GM08714 (cell line): ENCODE data around the gene ZBTB12.
A peak's percentile ranks its signal among the peaks of the same experiment; 100 is the strongest.
"Not testable (repeated sequence)": the region's sequence is repeated elsewhere in the genome, so short reads cannot be mapped to it uniquely, and the experiment has no call there.

ENCODE experiments used
- H3K4me3 ChIP-seq: fragments of 200-500 bp; sonication (Bioruptor generic); 2 replicates; pipeline ENCODE4 v1.5.1; 2014; ENCODE audit warnings: mild to moderate bottlenecking, low read length, inconsistent platforms
- ZNF274 ChIP-seq: IDR thresholded peaks from 2 replicates; pipeline ENCODE4 v1.6.1; 2012; ENCODE audit warnings: mild to moderate bottlenecking, low read depth, low read length

ZBTB12 gene

DNA sequence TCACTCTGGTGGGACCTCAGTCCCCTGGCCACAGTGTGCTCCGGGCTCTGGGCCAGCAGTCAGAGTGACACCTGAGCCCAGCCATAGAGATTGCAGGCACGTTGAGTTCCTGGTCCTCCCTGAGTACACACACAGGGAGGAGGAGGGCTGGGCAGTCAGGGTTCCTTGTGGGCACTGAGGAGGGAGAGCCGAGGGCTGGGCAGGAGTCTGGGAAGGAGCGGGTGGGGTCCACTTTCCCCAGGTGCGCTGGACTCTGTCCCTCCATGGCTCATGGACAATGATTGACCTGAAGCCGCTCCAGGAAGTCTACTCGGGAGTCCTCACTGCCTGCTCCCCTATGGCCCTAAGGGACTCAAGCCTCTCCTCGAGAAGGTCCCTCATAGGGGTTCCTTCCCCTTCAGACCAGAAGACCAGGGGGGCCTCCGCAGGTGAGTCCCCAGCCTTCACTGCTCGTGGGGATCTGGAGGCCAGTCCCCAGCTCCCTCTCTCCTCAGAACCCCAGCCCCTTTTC is 24.2 kb downstream of the ZBTB12 start:
- H3K4me3 ChIP-seq = no peak overlapping the region
- no peak for TF ChIP-seq ZNF274

DNA sequence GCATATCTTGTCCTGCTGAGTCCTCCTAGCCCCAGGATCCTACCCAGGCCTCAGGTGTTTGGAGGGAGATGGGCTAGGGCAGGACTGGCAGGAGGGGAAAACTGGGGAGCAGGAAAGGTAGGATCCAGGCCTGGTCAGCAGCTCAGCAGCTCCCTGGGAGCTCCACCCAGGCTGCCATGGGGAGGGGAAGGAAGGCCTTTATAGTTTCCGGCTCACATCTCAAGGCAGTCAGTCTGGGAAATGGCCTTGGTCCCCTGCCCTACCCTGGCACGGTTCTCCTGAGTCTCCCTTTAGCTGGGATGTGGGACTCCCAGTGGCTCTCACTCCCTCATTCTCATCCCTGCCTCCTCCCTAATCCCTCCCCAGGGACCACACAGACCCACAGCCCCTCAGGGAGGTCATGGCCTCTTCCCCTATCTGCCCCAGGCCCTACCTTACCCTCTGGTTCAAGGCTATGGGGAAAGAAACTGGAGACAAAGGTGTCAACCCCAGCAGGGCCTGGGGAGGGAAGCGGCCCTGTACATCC is 24.7 kb downstream of the ZBTB12 start:
- H3K4me3 ChIP-seq = no peak overlapping the region
- no peak for TF ChIP-seq ZNF274

DNA sequence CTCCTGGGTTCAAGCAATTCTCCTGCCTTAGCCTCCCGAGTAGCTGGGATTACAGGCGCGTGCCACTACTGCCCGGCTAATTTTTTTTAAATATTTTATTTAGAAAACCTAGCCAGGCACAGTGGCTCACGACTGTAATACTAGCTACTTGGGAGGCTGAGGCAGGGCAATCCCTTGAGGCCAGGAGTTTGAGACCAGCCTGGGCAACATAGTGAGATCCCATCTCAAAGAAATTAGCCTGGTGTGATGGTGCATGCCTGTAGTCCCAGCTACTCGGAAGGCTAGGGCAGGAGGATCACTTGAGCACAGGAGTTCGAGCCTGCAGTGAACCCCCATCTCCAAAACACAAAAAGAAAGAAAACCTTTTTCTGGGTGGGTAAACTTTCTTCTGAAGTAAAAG is 25.5 kb downstream of the ZBTB12 start:
- no peak for TF ChIP-seq ZNF274
- no peak overlapping the region for H3K4me3 ChIP-seq

DNA sequence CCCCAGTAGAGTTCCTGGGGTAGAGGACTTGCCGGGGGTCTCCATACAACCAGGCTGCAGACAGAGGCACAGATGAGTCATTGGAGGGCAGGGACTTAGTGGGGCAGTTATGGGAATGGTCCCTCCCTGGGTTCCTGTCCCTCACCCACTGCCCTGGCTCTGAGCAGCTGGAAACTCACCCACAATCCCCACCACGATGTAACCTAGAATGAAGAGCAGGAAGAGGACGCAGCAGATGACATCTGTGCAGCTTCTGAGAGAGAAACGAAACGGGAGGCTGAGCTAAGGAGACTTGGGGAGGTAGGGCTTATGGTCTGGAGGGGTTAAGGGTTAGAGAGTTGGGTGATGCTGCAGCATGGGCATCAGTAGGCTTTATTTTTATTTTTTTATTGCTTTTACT is 26.0 kb downstream of the ZBTB12 start:
- H3K4me3 ChIP-seq = no peak overlapping the region
- TF ChIP-seq ZNF274 = no peak

DNA sequence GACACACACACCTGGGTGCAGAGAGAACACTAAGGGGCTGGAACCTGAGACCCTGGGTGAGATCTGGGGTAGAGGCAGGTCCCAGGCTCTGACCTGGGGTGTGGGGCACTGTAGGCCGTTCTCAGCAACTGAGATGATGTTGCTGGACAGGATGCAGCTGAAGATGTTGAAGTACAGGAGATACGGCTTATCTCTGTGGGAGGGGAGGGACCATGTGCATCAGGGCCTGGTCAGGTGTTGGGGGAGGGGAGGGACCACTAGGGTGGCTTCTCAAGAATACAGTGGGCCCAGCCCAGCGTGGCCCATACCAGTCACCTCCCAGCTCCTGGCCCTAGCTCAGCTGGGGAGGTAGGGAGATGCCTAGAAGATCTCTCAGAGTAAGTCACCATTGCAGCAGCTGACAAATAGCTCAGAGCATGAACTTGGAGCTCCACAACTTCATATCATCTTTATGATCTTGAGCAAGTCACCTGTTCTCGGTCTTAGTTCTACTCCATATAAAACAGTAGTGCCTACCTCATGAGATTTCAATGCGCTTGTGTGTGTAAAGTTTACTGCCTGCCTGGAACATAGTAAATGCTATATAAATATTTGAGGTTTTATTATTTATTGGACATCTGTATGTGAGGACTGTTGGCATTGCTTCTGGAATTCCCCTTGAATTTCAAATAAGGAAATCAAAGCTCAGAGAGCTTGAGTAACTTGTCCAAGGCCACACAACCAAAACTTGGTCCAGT is 26.9 kb downstream of the ZBTB12 start:
- no peak overlapping the region for H3K4me3 ChIP-seq
- TF ChIP-seq ZNF274 = no peak

DNA sequence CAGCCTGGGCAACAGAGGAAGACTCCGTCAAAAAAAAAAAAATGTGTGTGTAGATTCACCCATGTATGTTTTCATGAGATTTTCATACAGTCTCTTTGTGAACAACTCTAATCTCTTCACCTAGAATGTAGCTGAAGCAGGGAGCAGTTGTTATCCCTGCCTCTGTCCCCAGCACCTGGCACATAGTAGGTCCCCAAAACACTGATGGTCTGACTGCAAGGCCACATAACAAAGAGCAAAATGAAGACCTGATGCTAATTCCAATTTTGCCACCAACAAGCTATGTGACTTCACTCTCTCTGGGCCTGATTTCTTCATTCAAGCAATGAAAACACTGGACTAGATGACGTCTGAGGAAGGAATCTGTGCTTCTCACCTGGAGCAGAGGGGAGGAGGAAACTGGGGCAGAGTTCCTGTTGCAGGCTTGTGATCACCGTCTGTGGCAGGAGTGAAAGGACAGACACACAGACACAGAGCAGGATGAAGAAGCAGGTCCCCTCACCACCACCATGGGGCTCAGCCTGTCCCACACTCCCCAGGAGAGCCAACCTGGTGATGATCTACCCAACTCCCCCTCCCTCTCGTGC is 27.7 kb downstream of the ZBTB12 start:
- H3K4me3 ChIP-seq = no peak overlapping the region
- TF ChIP-seq ZNF274 = no peak

DNA sequence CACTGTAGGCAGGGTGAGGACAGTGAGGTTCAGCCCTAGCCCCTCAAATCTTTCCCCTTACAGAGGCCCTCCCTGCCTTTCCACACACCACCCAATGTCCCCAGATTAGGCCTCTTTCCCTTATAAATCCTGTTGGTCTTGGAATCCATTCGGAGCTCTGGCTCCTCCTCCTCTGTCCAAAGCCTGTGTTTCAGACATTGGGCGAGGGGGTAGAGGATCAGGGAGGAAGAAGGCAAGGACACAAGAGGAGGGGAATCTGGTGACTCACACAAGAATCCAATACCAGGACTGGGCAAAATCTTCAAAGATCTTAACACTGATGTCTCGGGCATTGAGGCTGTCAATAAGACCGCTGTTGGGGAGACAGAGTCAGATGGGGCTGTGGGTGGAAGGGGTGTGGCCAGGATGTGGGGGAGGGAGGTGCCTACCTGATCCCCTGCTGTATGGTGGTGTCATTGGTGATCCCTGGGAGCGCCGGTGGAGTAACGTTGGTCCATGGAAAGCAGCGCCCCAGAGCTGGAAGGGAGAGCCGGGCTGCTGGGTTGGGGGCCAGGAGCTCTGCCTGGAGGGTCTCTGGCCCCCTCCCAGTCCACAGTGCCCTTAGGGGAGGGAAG is 30.7 kb downstream of the ZBTB12 start:
- H3K4me3 ChIP-seq = no peak overlapping the region
- no peak for TF ChIP-seq ZNF274

DNA sequence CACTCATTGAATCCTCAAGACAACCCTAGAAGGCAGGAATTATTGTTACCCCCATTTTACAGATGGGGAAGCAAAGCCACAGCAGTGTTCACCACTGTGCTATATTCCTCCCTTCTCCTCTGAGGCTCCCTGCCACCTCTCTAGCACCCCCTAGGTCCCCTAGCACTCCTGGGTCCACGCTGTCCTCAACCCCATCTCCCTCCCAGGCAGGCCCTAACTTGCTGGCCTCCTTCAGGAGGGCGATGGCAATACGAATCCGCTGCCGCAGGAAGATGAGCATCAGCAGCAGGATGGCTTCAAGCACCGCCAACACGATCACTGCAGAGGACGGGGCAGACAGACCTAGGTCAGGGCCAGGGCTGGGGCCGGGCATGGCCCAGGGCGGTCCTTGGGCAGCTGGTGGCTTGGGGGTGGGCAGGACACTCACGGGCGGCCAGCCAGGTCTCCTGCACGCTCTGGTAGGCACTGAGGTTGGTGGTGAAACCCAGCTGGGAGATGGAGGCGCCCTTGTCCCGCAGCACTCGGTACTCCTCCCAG is 31.4 kb downstream of the ZBTB12 start:
- no peak for TF ChIP-seq ZNF274
- no peak overlapping the region for H3K4me3 ChIP-seq

DNA sequence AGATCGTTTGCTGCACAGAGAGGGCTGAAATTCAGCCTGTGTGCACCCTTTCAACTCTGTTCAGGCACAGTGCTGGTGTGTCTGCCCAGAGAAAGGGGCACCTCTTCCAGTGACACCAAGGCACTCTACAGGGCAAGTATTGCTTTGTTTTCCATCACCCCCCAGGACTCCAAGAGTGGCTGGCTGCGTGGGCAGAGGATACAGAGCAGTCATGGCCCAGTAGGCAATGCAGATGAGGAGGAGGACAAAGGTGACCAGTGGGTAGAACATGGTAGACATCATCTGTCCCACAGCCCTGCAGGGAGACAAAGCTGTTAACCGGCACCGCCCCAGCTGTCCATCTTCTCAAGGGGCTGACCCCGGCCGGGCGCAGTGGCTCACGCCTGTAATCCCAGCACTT is 32.5 kb downstream of the ZBTB12 start:
- no peak for TF ChIP-seq ZNF274
- H3K4me3 ChIP-seq = no peak overlapping the region

DNA sequence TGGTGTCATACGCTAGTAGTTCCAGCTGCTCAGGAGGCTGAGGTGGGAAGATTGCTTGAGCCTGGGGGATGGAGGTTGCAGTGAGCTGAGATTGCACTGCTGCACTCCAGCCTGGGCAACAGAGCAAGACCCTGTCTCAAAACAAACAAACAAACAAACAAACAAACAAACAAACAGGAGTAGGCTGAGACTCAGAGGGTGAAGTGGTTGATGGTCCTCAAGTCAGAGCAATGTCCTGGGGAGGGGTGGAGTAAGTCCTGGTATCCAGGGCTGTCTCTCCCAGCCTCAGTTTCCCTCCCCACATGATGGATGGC is 33.3 kb downstream of the ZBTB12 start:
- H3K4me3 ChIP-seq = not testable (repeated sequence)

DNA sequence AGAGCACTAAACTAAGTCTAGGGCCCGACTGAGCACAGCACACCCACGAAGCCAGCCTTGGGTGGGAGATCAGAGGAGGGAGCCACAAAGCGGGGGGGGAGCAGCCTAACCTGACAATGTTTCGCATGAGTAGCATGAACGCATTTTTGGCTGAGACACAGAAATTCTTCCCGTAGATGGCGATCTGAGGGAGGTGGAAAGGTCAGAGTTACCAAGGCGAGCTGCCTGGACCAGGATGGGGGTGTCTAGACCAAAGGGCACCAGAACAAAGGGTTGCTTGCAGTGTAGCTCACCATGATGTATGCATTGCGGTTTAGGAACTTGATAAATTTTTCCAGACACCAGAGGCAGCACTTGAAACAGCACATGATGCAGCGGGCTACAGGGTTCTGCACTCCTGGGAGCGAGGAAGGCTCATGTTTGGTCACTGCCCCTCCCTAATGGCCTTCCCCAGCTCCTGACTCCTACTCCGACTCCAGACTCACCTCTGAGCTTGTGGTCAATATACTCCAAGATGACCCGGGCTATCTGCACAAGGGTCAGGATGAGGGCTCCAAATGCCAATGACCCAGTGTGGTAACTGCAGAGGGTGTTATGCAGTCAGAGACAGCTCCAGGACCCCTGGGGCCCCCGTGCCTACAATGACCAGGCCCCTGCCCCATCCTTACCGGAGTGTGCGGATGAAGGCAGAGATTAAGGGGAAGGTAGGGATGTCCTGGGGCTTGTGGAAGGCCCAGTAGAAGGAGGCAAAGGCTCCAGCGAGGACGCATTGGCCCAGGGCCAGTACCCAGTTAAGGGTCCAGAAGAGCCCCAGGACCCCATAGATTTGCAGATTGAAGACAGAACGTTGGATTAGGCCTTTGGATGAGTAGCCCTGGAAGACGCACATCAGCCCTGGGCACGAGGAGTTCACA is 36.4 kb downstream of the ZBTB12 start:
- H3K4me3 ChIP-seq = no peak overlapping the region
- TF ChIP-seq ZNF274 = no peak

DNA sequence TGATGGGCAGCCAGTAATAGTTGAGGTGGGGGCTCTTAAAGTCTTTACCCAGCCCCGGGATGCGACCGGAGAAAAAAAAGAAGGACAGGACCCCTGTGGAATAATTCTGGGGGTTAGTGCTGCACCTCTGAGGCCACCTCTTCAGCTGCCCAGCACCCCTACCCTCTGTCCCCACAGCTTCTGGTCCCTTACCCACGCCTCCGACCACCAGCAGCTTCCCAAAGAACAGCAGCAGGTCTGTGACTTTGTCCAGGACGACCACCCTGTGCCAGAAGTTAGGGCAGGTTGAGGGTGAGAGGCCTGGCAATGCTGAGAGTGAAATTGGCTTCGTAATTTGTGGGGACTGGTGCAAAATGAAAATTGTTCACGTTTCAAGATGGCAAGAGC is 37.1 kb downstream of the ZBTB12 start:
- no peak for TF ChIP-seq ZNF274
- H3K4me3 ChIP-seq = no peak overlapping the region

DNA sequence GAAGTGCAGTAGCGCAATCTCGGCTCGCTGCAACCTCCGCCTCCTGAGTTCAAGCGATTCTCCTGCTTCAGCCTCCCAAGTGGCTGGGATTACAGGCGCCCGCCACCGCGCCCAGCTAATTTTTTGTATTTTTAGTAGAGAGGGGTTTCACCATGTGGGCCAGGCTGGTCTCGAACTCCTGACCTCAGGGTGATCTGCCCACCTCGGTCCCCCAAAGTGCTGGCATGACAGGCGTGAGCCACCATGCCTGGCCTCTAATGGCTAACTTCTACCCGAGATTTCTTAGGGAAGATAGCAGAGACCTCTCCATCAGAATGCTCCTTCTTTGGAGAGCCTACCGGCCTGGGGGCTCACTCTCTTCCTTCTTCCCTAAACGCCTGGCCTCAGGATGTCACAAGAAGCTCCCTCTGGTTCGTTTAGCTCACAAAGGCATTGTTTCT is 37.7 kb downstream of the ZBTB12 start:
- peak overlapping the region; percentile 71 for H3K4me3 ChIP-seq
